ENCODE results near the gene PDP2. TPM values are rescaled to one million over a fixed set of nuclear protein-coding genes. Genes with fewer than 3 reads are reported as not detected.

PDP2 gene
- polyA plus RNA-seq (2013, experiment 1 of 2; ENCODE audit: insufficient read length): 4.6 TPM
- polyA plus RNA-seq (2013, experiment 2 of 2; ENCODE audit: insufficient read length): 5.4 TPM

- peak; percentile 97 for DNase-seq
Observed at GRCh38 chr16:66880288-66881013, at the start of gene PDP2. PDP2 (plus strand) TSS chr16:66880515; CDS start chr16:66884285, 3,770 bp downstream.

- DNase-seq: no peak
Observed at GRCh38 chr16:66832190-66832589, 48.1 kb upstream of the PDP2 start.

GRCh38 chr16:66832661-66833305, 47.5 kb upstream of the PDP2 start:
- DNase-seq: no peak

- no peak for DNase-seq
Observed at GRCh38 chr16:66834746-66835145, 45.6 kb upstream of the PDP2 start.

- DNase-seq: no peak
Observed at GRCh38 chr16:66840883-66841282, 39.4 kb upstream of the PDP2 start.

- no peak for DNase-seq
Observed at GRCh38 chr16:66841366-66841765, 38.9 kb upstream of the PDP2 start.

GRCh38 chr16:66842765-66843164, 37.5 kb upstream of the PDP2 start:
- DNase-seq: no peak

- no peak for DNase-seq
Observed at GRCh38 chr16:66843191-66843590, 37.1 kb upstream of the PDP2 start.

GRCh38 chr16:66844009-66844341, 36.3 kb upstream of the PDP2 start:
- DNase-seq: no peak

- no peak for DNase-seq
Observed at GRCh38 chr16:66844342-66845079, 35.8 kb upstream of the PDP2 start, which contains the start of gene CA7. CA7 (plus strand) TSS chr16:66844414; CDS start chr16:66844488, 74 bp downstream.

GRCh38 chr16:66845080-66845410, 35.3 kb upstream of the PDP2 start:
- no peak for DNase-seq

GRCh38 chr16:66845791-66846221, 34.5 kb upstream of the PDP2 start:
- DNase-seq: peak; percentile 12

GRCh38 chr16:66846266-66846665, 34.0 kb upstream of the PDP2 start:
- no peak for DNase-seq

GRCh38 chr16:66846831-66847230, 33.5 kb upstream of the PDP2 start:
- DNase-seq: no peak

GRCh38 chr16:66847533-66848067, 32.7 kb upstream of the PDP2 start:
- DNase-seq: no peak

GRCh38 chr16:66848172-66848571, 32.1 kb upstream of the PDP2 start:
- no peak for DNase-seq

GRCh38 chr16:66849021-66849420, 31.3 kb upstream of the PDP2 start:
- DNase-seq: no peak

GRCh38 chr16:66849549-66849948, 30.8 kb upstream of the PDP2 start:
- no peak for DNase-seq

GRCh38 chr16:66850115-66850815, 30.1 kb upstream of the PDP2 start:
- no peak for DNase-seq

- no peak for DNase-seq
Observed at GRCh38 chr16:66851166-66851964, 28.9 kb upstream of the PDP2 start.

- DNase-seq: no peak
Observed at GRCh38 chr16:66853261-66854139, 26.8 kb upstream of the PDP2 start.
